ENCODE measurements around the gene LMAN2L. TPM values are rescaled to one million over a fixed set of nuclear protein-coding genes. Genes with fewer than 3 reads are reported as not detected.

LMAN2L gene
- total RNA-seq, 2 experiments from 2014 or later = 5.7 to 6.1 TPM

GRCh38 chr2:96769814-96770213 is 29.9 kb upstream of the LMAN2L start:
- intact Hi-C loops (cut with micrococcal nuclease) = no loop called here
- H3K9me3 Mint-ChIP-seq = no peaks in the 10 kb centered on the region
- no peak overlapping the region for H3K27ac Mint-ChIP-seq
- H3K4me3 Mint-ChIP-seq = no peak overlapping the region
- H3K27me3 Mint-ChIP-seq = no peaks in the 10 kb centered on the region
- POLR2A ChIA-PET = no interaction called here
- DNase-seq = no peak
- peaks cover 23% of the 10 kb centered on the region for H3K4me1 Mint-ChIP-seq (ENCODE audit: low read depth)
- H3K36me3 Mint-ChIP-seq = no peaks in the 10 kb centered on the region
- CTCF ChIA-PET = interaction anchor here (0.6 to 1.0 kb wide), 2 partner anchors 10 to 46 kb away, joined by 3 to 5 read pairs; partner anchors contain the start of gene CNNM3

- H3K36me3 Mint-ChIP-seq = no peaks in the 10 kb centered on the region
- H3K27me3 Mint-ChIP-seq = no peaks in the 10 kb centered on the region
- intact Hi-C loops (cut with micrococcal nuclease) = no loop called here
- H3K9me3 Mint-ChIP-seq = no peaks in the 10 kb centered on the region
- CTCF ChIA-PET = no interaction called here
- H3K27ac Mint-ChIP-seq = no peak overlapping the region
- no peak overlapping the region for H3K4me3 Mint-ChIP-seq
- H3K4me1 Mint-ChIP-seq (ENCODE audit: low read depth) = peaks cover 31% of the 10 kb centered on the region
- no peak for DNase-seq
- POLR2A ChIA-PET = interaction anchor here (0.6 kb wide), 1 partner anchor 11 kb away, joined by 3 read pairs; no protein-coding TSS in a partner anchor
These were observed 28.3 kb upstream of the LMAN2L start for GRCh38 chr2:96768083-96768561.

GRCh38 chr2:96767135-96767871 is 27.4 kb upstream of the LMAN2L start:
- no peak overlapping the region for H3K4me3 Mint-ChIP-seq
- no peak overlapping the region for H3K27ac Mint-ChIP-seq
- no peaks in the 10 kb centered on the region for H3K36me3 Mint-ChIP-seq
- ChIA-PET CTCF (interaction anchor here (1.0 kb wide), 1 partner anchor 34 kb away, joined by 3 read pairs; no protein-coding TSS in a partner anchor), POLR2A (interaction anchor here (0.6 kb wide), 1 partner anchor 12 kb away, joined by 3 read pairs; no protein-coding TSS in a partner anchor)
- H3K4me1 Mint-ChIP-seq (ENCODE audit: low read depth) = peaks cover 32% of the 10 kb centered on the region
- no peaks in the 10 kb centered on the region for H3K9me3 Mint-ChIP-seq
- intact Hi-C loops (cut with micrococcal nuclease) = no loop called here
- no peak for DNase-seq
- H3K27me3 Mint-ChIP-seq = no peaks in the 10 kb centered on the region

GRCh38 chr2:96764253-96764637 is 24.4 kb upstream of the LMAN2L start:
- no peaks in the 10 kb centered on the region for H3K27me3 Mint-ChIP-seq
- H3K36me3 Mint-ChIP-seq = no peaks in the 10 kb centered on the region
- ChIA-PET CTCF (interaction anchor here (1.0 to 2.1 kb wide), 7 partner anchors 10 to 422 kb away, joined by 3 to 15 read pairs (median 7); partner anchors contain the start of gene KANSL3), POLR2A (interaction anchor here (0.6 kb wide), 1 partner anchor 156 kb away, joined by 3 read pairs; no protein-coding TSS in a partner anchor)
- H3K4me3 Mint-ChIP-seq = peak overlapping the region; percentile 42
- no peak overlapping the region for H3K27ac Mint-ChIP-seq
- H3K4me1 Mint-ChIP-seq (ENCODE audit: low read depth) = peaks cover 56% of the 10 kb centered on the region
- intact Hi-C loops (cut with micrococcal nuclease) = loop anchor here (5.0 kb wide), 2 partner anchors 53 to 207 kb away; partner anchors contain the start of gene CNNM3
- no peak for DNase-seq
- no peaks in the 10 kb centered on the region for H3K9me3 Mint-ChIP-seq

GRCh38 chr2:96763511-96764252 is 23.8 kb upstream of the LMAN2L start:
- ChIA-PET CTCF (interaction anchor here (0.6 to 2.1 kb wide), 14 partner anchors 11 to 422 kb away, joined by 3 to 15 read pairs (median 4); partner anchors contain the start of gene KANSL3), POLR2A (interaction anchor here (0.6 kb wide), 1 partner anchor 1863 kb away, joined by 3 read pairs; no protein-coding TSS in a partner anchor)
- DNase-seq = peak; percentile 28
- H3K27me3 Mint-ChIP-seq = no peaks in the 10 kb centered on the region
- peak overlapping the region; percentile 72 for H3K4me3 Mint-ChIP-seq
- no peaks in the 10 kb centered on the region for H3K36me3 Mint-ChIP-seq
- H3K9me3 Mint-ChIP-seq = no peaks in the 10 kb centered on the region
- peaks cover 61% of the 10 kb centered on the region for H3K4me1 Mint-ChIP-seq (ENCODE audit: low read depth)
- H3K27ac Mint-ChIP-seq = no peak overlapping the region
- intact Hi-C loops (cut with micrococcal nuclease) = loop anchor here (5.0 kb wide), 2 partner anchors 54 to 206 kb away; partner anchors contain the start of gene CNNM3

- POLR2A ChIA-PET = no interaction called here
- no peak for DNase-seq
These were observed 22.9 kb upstream of the LMAN2L start for GRCh38 chr2:96762529-96763311.

GRCh38 chr2:96760986-96761832 is 21.3 kb upstream of the LMAN2L start:
- Mint-ChIP-seq H3K4me3 (peak overlapping the region; percentile 72), H3K36me3 (no peaks in the 10 kb centered on the region), H3K9me3 (no peaks in the 10 kb centered on the region), H3K27ac (peak overlapping the region; percentile 78), H3K27me3 (no peaks in the 10 kb centered on the region), H3K4me1 (ENCODE audit: low read depth) (peaks cover 56% of the 10 kb centered on the region)
- ChIA-PET POLR2A (interaction anchor here (0.9 to 1.8 kb wide), 4 partner anchors 12 to 123 kb away, joined by 4 to 5 read pairs (median 4); partner anchors contain the start of genes CNNM3 and KANSL3), CTCF (interaction anchor here (0.7 to 4.4 kb wide), 22 partner anchors 10 to 351 kb away, joined by 3 to 28 read pairs (median 4); partner anchors contain the start of genes ANKRD39, CNNM3, KANSL3 and LMAN2L)
- DNase-seq = no peak
- intact Hi-C loops (cut with micrococcal nuclease) = loop anchor here (1.0 to 5.0 kb wide), 5 partner anchors 21 to 204 kb away; partner anchors contain the start of genes CNNM3, KANSL3 and LMAN2L

More at GRCh38 chr2:96762529-96763311, 22.9 kb upstream of the LMAN2L start:
- Mint-ChIP-seq H3K4me3 (peak overlapping the region; percentile 72), H3K27ac (no peak overlapping the region), H3K36me3 (no peaks in the 10 kb centered on the region), H3K9me3 (no peaks in the 10 kb centered on the region), H3K4me1 (ENCODE audit: low read depth) (peaks cover 61% of the 10 kb centered on the region), H3K27me3 (no peaks in the 10 kb centered on the region)
- CTCF ChIA-PET = interaction anchor here (0.6 to 4.4 kb wide), 17 partner anchors 12 to 355 kb away, joined by 3 to 28 read pairs (median 5); partner anchors contain the start of genes KANSL3 and LMAN2L
- intact Hi-C loops (cut with micrococcal nuclease) = loop anchor here (5.0 kb wide), 2 partner anchors 55 to 205 kb away; partner anchors contain the start of gene CNNM3

DNA sequence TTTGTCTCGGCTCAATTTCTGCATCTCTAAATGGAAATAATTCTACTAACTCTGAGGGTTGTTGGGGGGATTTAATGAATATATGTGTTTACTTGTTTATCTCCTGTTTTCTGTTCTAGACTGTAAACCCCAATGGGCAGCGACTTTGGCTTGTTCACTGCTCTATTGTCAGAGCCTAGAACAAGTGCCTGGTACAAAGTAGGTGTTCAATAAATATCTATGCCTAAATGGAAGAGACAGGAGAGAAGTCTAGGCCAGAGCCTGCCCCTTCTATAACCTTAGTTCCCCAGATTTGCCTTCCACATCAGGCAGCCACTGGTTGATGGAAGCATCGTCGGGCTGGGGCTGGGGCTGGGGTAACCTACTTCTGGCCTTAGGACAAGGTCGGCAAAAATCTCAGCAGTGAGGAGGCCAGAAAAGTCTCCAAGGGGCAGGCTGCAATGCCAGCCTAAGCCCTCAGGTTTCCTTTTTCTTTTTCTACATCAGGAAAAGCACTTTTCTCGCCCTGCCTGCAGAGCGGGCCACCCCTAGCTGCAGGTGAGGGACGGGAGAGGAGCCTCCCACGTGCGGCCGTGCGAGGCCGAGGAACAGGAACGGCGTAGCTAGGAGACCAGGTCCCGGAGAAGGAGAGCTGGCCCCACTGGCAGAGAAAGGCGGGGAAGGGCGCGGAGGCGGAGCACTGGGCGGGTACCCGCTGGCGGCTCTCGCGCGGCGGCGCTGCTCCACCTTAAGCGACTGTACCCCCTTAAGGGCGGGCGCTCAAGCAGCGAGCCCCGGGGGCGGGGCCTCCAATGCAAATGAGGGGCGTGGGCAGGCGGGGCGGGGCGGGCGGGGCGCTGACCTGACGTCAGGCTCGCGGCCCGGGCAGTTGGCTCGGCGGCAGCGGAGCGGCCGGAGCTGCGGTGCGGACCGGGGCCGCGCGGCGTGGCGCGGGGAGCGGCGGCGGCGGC is 20.4 kb upstream of the LMAN2L start, which contains the start of gene CNNM4:
CNNM4 (plus strand) TSS at position 867 of the 950 bp plus-strand sequence. CDS start 98 bp downstream, outside the sequence.
- H3K4me3 Mint-ChIP-seq = peak within 1 kb of the TSS; percentile 79
- no peaks in the 10 kb centered on the region for H3K9me3 Mint-ChIP-seq
- H3K4me1 Mint-ChIP-seq (ENCODE audit: low read depth) = peaks cover 54% of the 10 kb centered on the region
- ChIA-PET POLR2A (interaction anchor here (0.9 to 1.8 kb wide), 4 partner anchors 13 to 122 kb away, joined by 4 to 5 read pairs (median 4); partner anchors contain the start of genes CNNM3 and KANSL3), CTCF (interaction anchor here (0.6 to 4.4 kb wide), 16 partner anchors 9 to 402 kb away, joined by 3 to 28 read pairs (median 6); partner anchors contain the start of genes CNNM3, KANSL3 and LMAN2L)
- H3K36me3 Mint-ChIP-seq = no peaks in the 10 kb centered on the region
- intact Hi-C loops (cut with micrococcal nuclease) = loop anchor here (1.0 to 5.0 kb wide), 4 partner anchors 20 to 203 kb away; partner anchors contain the start of genes CNNM3 and LMAN2L
- H3K27ac Mint-ChIP-seq = peak within 1 kb of the TSS; percentile 78
- peak; percentile 95 for DNase-seq
- no peaks in the 10 kb centered on the region for H3K27me3 Mint-ChIP-seq

DNA sequence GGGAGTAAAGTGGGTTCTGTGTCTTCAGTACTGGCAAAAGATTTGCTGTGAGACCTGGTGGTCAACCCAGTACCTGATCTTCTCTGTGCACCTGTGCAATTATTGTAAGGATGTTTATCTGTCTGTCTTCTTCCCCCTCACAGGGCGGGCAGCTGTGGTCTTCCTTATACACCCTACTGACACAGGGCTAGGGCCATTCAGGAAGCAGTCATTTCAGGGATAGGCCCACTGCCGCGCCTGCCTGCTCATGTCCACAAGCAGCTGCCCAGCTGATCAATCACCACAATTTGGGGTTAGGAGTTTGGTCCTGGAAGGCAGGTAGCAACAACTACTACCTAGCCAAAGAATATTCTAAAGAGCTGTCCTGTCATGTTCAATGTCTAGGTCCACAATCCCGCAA is 19.7 kb upstream of the LMAN2L start:
- H3K9me3 Mint-ChIP-seq = no peaks in the 10 kb centered on the region
- H3K27me3 Mint-ChIP-seq = no peaks in the 10 kb centered on the region
- peak overlapping the region; percentile 72 for H3K27ac Mint-ChIP-seq
- intact Hi-C loops (cut with micrococcal nuclease) = no loop called here
- H3K4me1 Mint-ChIP-seq (ENCODE audit: low read depth) = peaks cover 52% of the 10 kb centered on the region
- peak overlapping the region; percentile 79 for H3K4me3 Mint-ChIP-seq
- POLR2A ChIA-PET = no interaction called here
- CTCF ChIA-PET = interaction anchor here (1.2 to 4.4 kb wide), 2 partner anchors 15 to 191 kb away, joined by 3 to 28 read pairs; no protein-coding TSS in a partner anchor
- H3K36me3 Mint-ChIP-seq = no peaks in the 10 kb centered on the region
- DNase-seq = no peak
